ENCODE results near the gene CELSR3. TPM values are rescaled to one million over a fixed set of nuclear protein-coding genes. Genes with fewer than 3 reads are reported as not detected.

Gene CELSR3
- total and polyA plus RNA-seq, 2 of the 4 experiments (the other 2 are of a cell fraction), result 0.18 to 0.63 TPM

GRCh38 chr3:48609088-48610005 is 53.3 kb downstream of the CELSR3 start, which contains the start of gene UQCRC1:
Gene UQCRC1 (minus strand): TSS chr3:48609646. CDS start chr3:48609620, 26 bp downstream.
- peak within 1 kb of the TSS; percentile 78 for H2BK120ac ChIP-seq (ENCODE audit: low read depth, low read length)
- H4K5ac ChIP-seq (ENCODE audit: low read depth, low read length), result peak within 1 kb of the TSS; percentile 77
- H3K4ac ChIP-seq (ENCODE audit: low read depth, low read length), result peak within 1 kb of the TSS; percentile 88
- CTCF ChIA-PET, result interaction anchor here (0.5 to 0.8 kb wide), 2 partner anchors 10 to 12 kb away, joined by 3 to 4 read pairs; no protein-coding TSS in a partner anchor
- H4K8ac ChIP-seq (ENCODE audit: low read depth in 2 of 2, low read length in 2 of 2), result peak within 1 kb of the TSS; percentile 67 to 94
- H3K79me1 ChIP-seq (ENCODE audit: low read depth in 1 of 2, low read length in 2 of 2), result peaks cover 12 to 45% of the 10 kb centered on the region in 2 experiments; a peak in 3 of 4 replicates
- peak within 1 kb of the TSS; percentile 91 for H3K14ac ChIP-seq (replicated peaks; ENCODE audit: low read depth, low read length)
- H2BK5ac ChIP-seq (ENCODE audit: low read depth, low read length, poor library complexity, severe bottlenecking), result peak within 1 kb of the TSS; percentile 87
- no peaks in the 10 kb centered on the region for H3K9me3 ChIP-seq (ENCODE audit: control insufficient read depth, insufficient read depth, low read length)
- dilution Hi-C loops (cut with HindIII; ENCODE audit: low sequenced_read_pairs, unreplicated experiment) (no loop called here), in situ Hi-C loops (cut with MboI; ENCODE audit: low sequenced_read_pairs) (no loop called here), intact Hi-C loops (cut with micrococcal nuclease) (loop anchor here (1.0 kb wide), 1 partner anchor 26 kb away; the partner anchor contains the start of gene SLC26A6)
- 1% methylated on average over 31 of the region's 86 CpGs; no CpG with 5 or more reads in 1 of the 2 experiments for WGBS, 2 experiments (ENCODE audit: extremely low coverage in 2 of 2, insufficient read length in 1 of 2)
- peaks cover 20% of the 10 kb centered on the region for H3K36me3 ChIP-seq (ENCODE audit: control insufficient read depth, insufficient read depth, low read length)
- H2AK5ac ChIP-seq (ENCODE audit: low read depth, low read length), result peak within 1 kb of the TSS; percentile 94
- H2BK15ac ChIP-seq (ENCODE audit: low read depth, low read length), result peak within 1 kb of the TSS; percentile 23; the same call in 1 of the 3 replicates
- peak within 1 kb of the TSS; percentile 90 for H3K4me3 ChIP-seq (ENCODE audit: insufficient read depth, low read depth, low read length)
- peaks cover 18% of the 10 kb centered on the region for H3K4me1 ChIP-seq (ENCODE audit: control insufficient read depth, insufficient read depth, low read length)
- peak within 1 kb of the TSS; percentile 81 for H3K18ac ChIP-seq (ENCODE audit: low read depth, low read length)
- POLR2A ChIA-PET (ENCODE audit: unreplicated experiment), result no interaction called here
- H3K27me3 ChIP-seq (ENCODE audit: control insufficient read depth, insufficient read depth, low read length), result no peaks in the 10 kb centered on the region
- peak within 1 kb of the TSS; percentile 93 for H3K27ac ChIP-seq (ENCODE audit: insufficient read depth, low read length)
- H3K56ac ChIP-seq (ENCODE audit: extremely low read depth, insufficient read depth, low read length), result peak within 1 kb of the TSS; percentile 28
- H2BK20ac ChIP-seq (ENCODE audit: low read depth, low read length), result no peak within 1 kb of the TSS
- H3K9ac ChIP-seq (ENCODE audit: low read depth, low read length), result peak within 1 kb of the TSS; percentile 93
- DNase-seq (peak; percentile 90), ATAC-seq (ENCODE audit: low read depth) (peak; percentile 95)
- BruUV-seq (replicated peaks), result no TSS peak
- H3K23ac ChIP-seq (ENCODE audit: low read depth, low read length), result peak within 1 kb of the TSS; percentile 54; the same call in 1 of the 2 replicates
- H2AFZ ChIP-seq (replicated peaks; ENCODE audit: low read length, poor library complexity), result peak within 1 kb of the TSS; percentile 99
- peaks cover 4% of the 10 kb centered on the region; the same call in 1 of the 2 replicates for H4K20me1 ChIP-seq (ENCODE audit: insufficient read depth, low read length)
- H4K91ac ChIP-seq (ENCODE audit: insufficient read depth, low read depth, low read length), result peak within 1 kb of the TSS; percentile 84
- peak within 1 kb of the TSS; percentile 99 for H3K4me2 ChIP-seq (ENCODE audit: low read depth, low read length)
- peak within 1 kb of the TSS; percentile 96 for H2AK9ac ChIP-seq (replicated peaks; ENCODE audit: low read depth, low read length, poor library complexity)
- H3K9me1 ChIP-seq (ENCODE audit: insufficient read depth, low read length), result peaks cover 10% of the 10 kb centered on the region
- no peak for TF ChIP-seq CEBPB (IDR thresholded peaks at IDR 0.05; ENCODE audit: low read depth, low read length)
- peak; percentile 66 for TF ChIP-seq SMC3 (IDR thresholded peaks at IDR 0.05; ENCODE audit: low read depth, low read length)
- TF ChIP-seq CTCF (conservative IDR thresholded peaks at IDR 0.05; ENCODE audit: low read depth, low read length), result peak; percentile 83
- no peak for TF ChIP-seq MAZ (IDR thresholded peaks at IDR 0.05; ENCODE audit: borderline replicate concordance, low read depth, low read length)
- TF ChIP-seq POLR2A (IDR thresholded peaks at IDR 0.05; ENCODE audit: low read depth, low read length), result peak; percentile 81
- 0 out of 2 replicates have a peak, but pooled peaks have one; percentile 44 for TF ChIP-seq MXI1 (IDR thresholded peaks at IDR 0.05; ENCODE audit: borderline replicate concordance, low read depth, low read length)
- TF ChIP-seq RAD21 (IDR thresholded peaks at IDR 0.05; ENCODE audit: low read length), result peak; percentile 59
- no peak for TF ChIP-seq FOS (IDR thresholded peaks at IDR 0.05; ENCODE audit: low read depth, low read length)
- TF ChIP-seq CHD1 (IDR thresholded peaks at IDR 0.05; ENCODE audit: low read depth, low read length), result no peak
- TF ChIP-seq RCOR1 (IDR thresholded peaks at IDR 0.05; ENCODE audit: insufficient replicate concordance, low read length), result no peak
